Panc1 (cell line): Measurements from ENCODE around the gene PLCB4. TPM values are rescaled to one million over a fixed set of nuclear protein-coding genes. Genes with fewer than 3 reads are reported as not detected.

Source experiments
- ATAC-seq: fragments of 200-7000 bp; cut with Tn5 transposase; 2 replicates; pipeline ENCODE4 v1.9.1; 2020; ENCODE audit warnings: mild to moderate bottlenecking, moderate library complexity
- BruUV-seq: library from RNA; stranded (reverse); fragments of 400-500 nt; replicated peaks from 2 replicates; lab custom pipeline; 2021; lab: Mats Ljungman, UMichigan
- CTCF ChIA-PET: fragments of 300-600 bp; sonication (Branson Sonifier 250); formaldehyde crosslinking; loops from one replicate; lab custom pipeline; 2022; ENCODE audit warnings: antibody characterized with exemption; lab: Charles Lee
- POLR2A ChIA-PET: fragments of 300-600 bp; sonication (Branson Sonifier 250); formaldehyde crosslinking; loops from one replicate; lab custom pipeline; 2022; ENCODE audit warnings: antibody characterized with exemption; lab: Charles Lee
- DNase-seq: peaks from one replicate; pipeline ENCODE4 v3.0.0-alpha.2; 2010; ENCODE audit warnings: low read depth, low spot score
- H3K27ac ChIP-seq: 2 replicates; pipeline ENCODE4 v1.5.1; 2011; ENCODE audit warnings: mild to moderate bottlenecking, low read length, inconsistent platforms
- H3K27me3 ChIP-seq: fragments of 200-500 bp; sonication (Bioruptor generic); 2 replicates; pipeline ENCODE4 v1.6.0; 2014; ENCODE audit warnings: low read length, inconsistent platforms; ENCODE audit not compliant: control insufficient read depth, insufficient read depth
- H3K36me3 ChIP-seq: fragments of 200-500 bp; sonication (Bioruptor generic); 2 replicates; pipeline ENCODE4 v1.5.1; 2014; ENCODE audit warnings: inconsistent platforms, mild to moderate bottlenecking, low read length, moderate library complexity; ENCODE audit not compliant: control insufficient read depth, insufficient read depth
- H3K4me1 ChIP-seq: 2 replicates; pipeline ENCODE4 v1.5.1; 2011; ENCODE audit warnings: inconsistent platforms, mild to moderate bottlenecking, low read length, moderate library complexity; ENCODE audit not compliant: control insufficient read depth, insufficient read depth
- H3K4me3 ChIP-seq, 2 experiments: 2 replicates each; pipeline ENCODE4 v1.5.1; 2011 to 2012; ENCODE audit warnings: low read depth in 2 of 2, low read length in 2 of 2, mild to moderate bottlenecking in 2 of 2, inconsistent platforms in 1 of 2, moderate library complexity in 1 of 2
- H3K9me3 ChIP-seq: fragments of 200-500 bp; sonication (Bioruptor generic); 2 replicates; pipeline ENCODE4 v1.5.1; 2014; ENCODE audit warnings: low read depth, mild to moderate bottlenecking, inconsistent platforms, low read length, moderate library complexity; ENCODE audit not compliant: control insufficient read depth, insufficient read depth
- CTCF ChIP-seq: fragments of 450-650 bp; IDR thresholded peaks from 2 replicates; pipeline ENCODE4 v1.5.1; 2017; ENCODE audit warnings: mild to moderate bottlenecking
- POLR2AphosphoS5 ChIP-seq: IDR thresholded peaks from 2 replicates; pipeline ENCODE4 v1.6.1; 2012; ENCODE audit warnings: mild to moderate bottlenecking, low read depth, low read length, moderate library complexity
- REST ChIP-seq, 2 experiments: IDR thresholded peaks; 2 replicates each; pipeline ENCODE4 v1.6.1; 2011 to 2012; ENCODE audit warnings: low read depth in 2 of 2, control low read depth in 1 of 2, low read length in 1 of 2, mild to moderate bottlenecking in 1 of 2, moderate library complexity in 1 of 2; ENCODE audit not compliant: insufficient read depth in 1 of 2
- SIN3A ChIP-seq: IDR thresholded peaks from 2 replicates; pipeline ENCODE4 v1.6.1; 2012; ENCODE audit warnings: low read depth, mild to moderate bottlenecking, low read length, moderate library complexity, borderline replicate concordance; ENCODE audit not compliant: insufficient read depth
- TCF7L2 ChIP-seq: IDR thresholded peaks from 2 replicates; pipeline ENCODE4 v1.6.1; 2011; ENCODE audit warnings: mild to moderate bottlenecking, low read depth, low read length, inconsistent platforms
- in situ Hi-C: cut with HindIII; loops from 2 replicates; pipeline ENCODE4 v1.10.0; 2016; ENCODE audit warnings: low sequenced_read_pairs, low pct_unique_long_range_greater_than_20kb
- intact Hi-C: fragments of 100-400 bp; cut with micrococcal nuclease; formaldehyde crosslinking; loops from one replicate; pipeline ENCODE4 v1.10.0; 2022; ENCODE audit not compliant: unreplicated experiment
- total RNA-seq: library from RNA; stranded (reverse); gene quantifications from one replicate; pipeline ENCODE4 v1.2.1, GENCODE V29; 2021; ENCODE audit not compliant: unreplicated experiment

The PLCB4 gene
- total RNA-seq, 1 experiment from 2014 or later, result 1.5 TPM

GRCh38 chr20:9179867-9180266 is 111.0 kb downstream of the PLCB4 start:
- Histone ChIP-seq H3K4me1 (no peaks in the 10 kb centered on the region), H3K9me3 (no peaks in the 10 kb centered on the region), H3K27me3 (no peaks in the 10 kb centered on the region), H3K27ac (no peak overlapping the region), H3K4me3 (no peak overlapping the region), H3K36me3 (no peaks in the 10 kb centered on the region)
- no TSS peak for BruUV-seq
- DNase-seq (no peak), ATAC-seq (no peak)
- ChIA-PET CTCF (no interaction called here), POLR2A (no interaction called here)
- intact Hi-C loops, result no loop called here
- in situ Hi-C loops, result no loop called here
- TF ChIP-seq SIN3A (no peak), CTCF (no peak), REST (IDR thresholded peaks at IDR 0.05; ENCODE audit: insufficient read depth in 1 of 2, low read depth in 2 of 2, low read length in 1 of 2) (no peak), TCF7L2 (no peak), POLR2AphosphoS5 (no peak)

- H3K27ac ChIP-seq, result no peak overlapping the region
- H3K27me3 ChIP-seq, result no peaks in the 10 kb centered on the region
- TF ChIP-seq SIN3A (no peak), CTCF (no peak), REST (IDR thresholded peaks at IDR 0.05; ENCODE audit: insufficient read depth in 1 of 2, low read depth in 2 of 2, low read length in 1 of 2) (no peak)
- no peaks in the 10 kb centered on the region for H3K9me3 ChIP-seq
- H3K36me3 ChIP-seq, result no peaks in the 10 kb centered on the region
- DNase-seq, result no peak
- no peaks in the 10 kb centered on the region for H3K4me1 ChIP-seq
- ChIA-PET CTCF (no interaction called here), POLR2A (no interaction called here)
- no peak for ATAC-seq
- in situ Hi-C loops, result no loop called here
- no peak overlapping the region for H3K4me3 ChIP-seq
- intact Hi-C loops, result no loop called here
- no TSS peak for BruUV-seq
These were observed 111.8 kb downstream of the PLCB4 start for GRCh38 chr20:9180481-9181257.
